Anterior cingulate cortex (tissue), 58 donors: ENCODE data around the gene ERLIN1.

Experiments
- DNase-seq, 58 donors: peaks; one replicate each; lab custom pipeline; 2025; lab: John Stamatoyannopoulos, UW

The ERLIN1 gene

DNA sequence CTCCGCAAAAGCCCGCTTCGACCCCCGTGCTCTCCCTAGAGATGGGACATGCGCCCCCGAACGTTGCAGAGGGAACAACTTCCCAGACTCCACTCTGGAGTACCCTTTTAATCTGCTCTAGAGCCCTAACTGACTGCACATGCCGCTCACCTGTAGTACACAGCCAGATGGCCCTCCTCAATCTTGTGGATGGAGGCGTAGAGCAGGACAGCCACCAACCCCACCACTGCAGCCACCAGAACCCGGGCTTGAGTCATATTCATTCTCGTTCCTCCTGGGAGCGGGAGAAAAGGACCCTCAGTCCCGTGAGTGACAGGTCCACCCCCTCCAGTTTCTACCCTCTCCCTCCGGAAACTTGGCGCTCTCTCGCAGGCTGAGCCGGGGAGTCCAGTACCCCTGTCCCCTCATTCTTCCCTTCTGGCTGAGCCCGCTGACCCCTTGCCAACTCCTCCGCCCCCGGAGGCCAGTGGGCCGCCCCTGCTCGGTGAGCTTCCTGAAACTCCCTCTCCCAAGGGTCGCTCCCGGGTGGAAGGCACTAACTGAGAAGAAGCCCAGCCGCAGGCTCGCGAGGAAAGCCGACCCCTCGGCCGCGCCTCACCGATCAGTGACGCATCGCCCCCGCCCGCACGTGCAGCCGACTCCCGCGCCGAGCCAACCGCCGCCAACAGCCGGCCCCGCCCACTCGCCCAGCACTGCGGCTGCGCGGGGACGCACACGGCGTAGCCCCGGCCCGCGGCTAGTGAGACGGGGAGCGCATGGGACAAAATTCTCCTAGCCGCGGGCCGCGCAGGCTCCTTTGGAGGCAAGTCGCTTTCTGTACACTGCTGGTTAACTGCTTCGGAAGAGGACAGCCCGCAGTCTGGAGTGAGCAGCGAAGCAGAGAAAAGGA, at the start of gene ERLIN1:
Gene ERLIN1 (minus strand): TSS at position 666 of the 889 bp plus-strand sequence. CDS start 403 bp downstream, at position 263.
- peak; percentile 31 to 93 (median 85) for DNase-seq

DNA sequence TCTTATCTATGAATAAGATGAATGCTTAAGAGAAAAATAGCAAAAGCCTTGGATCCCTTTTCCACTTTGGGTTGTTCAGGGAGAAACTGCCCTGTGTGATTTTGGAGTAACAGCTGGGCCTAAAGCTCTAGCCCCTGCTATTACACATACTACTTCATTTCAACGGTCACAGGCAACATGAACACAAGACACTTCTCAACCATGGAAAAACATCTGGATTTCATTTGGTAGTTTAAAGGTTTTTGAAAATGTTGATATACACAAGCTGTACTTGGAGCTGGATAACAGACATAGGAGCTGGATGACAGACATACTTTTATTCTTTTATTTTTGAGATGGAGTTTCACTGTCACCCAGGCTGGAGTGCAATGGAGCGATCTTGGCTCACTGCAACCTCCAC, 46.3 kb upstream of the ERLIN1 start:
- DNase-seq, result no peak

DNA sequence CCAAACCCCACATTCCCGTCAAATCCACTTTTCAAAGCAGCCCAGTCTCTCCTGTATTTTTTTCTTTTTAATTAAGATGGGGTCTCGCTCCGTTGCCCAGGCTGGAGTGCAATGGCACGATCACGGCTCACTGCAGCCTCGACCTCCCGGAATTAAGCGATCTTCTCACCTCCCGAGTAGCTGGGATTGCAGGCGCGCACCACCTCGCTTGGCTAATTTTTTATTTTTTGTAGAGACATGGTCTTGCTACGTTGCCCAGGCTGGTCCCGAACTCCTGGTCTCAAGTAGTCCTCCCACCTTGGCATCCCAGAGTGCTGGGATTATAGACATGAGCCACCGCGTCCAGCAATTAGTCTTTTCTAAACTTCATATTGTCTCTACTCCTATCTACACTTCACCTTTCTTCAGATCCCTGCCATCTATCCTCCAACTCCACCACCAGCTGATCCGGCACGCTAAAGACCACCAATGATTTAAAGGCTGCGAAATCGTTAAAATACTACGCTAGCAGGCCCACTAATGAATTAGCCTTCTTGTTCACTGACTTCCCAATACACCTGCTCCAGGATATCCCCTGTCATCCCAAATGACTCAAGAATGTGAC, 44.1 kb upstream of the ERLIN1 start:
- DNase-seq, result peak in 4 of 58 donors; percentile 14 to 35 (median 23)

DNA sequence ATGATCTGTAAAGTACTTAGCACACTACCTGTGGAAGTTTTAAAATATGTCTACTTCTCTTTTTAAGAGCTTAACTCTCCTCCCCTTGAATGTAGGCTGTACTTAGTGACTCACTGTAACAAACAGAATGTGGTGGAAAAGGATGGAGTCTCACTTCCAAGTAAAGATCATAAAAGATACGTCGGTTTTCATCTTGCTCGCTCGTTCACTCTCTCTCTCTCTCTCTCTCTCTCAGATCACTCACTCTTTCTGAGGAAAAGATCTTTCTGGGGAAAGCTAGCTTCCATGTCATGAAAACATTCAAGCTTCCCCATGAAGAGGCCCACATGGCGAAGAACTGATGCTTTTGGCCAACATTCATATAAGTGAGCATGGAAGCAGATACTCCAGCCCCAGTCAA, 38.0 kb upstream of the ERLIN1 start:
- no peak for DNase-seq

DNA sequence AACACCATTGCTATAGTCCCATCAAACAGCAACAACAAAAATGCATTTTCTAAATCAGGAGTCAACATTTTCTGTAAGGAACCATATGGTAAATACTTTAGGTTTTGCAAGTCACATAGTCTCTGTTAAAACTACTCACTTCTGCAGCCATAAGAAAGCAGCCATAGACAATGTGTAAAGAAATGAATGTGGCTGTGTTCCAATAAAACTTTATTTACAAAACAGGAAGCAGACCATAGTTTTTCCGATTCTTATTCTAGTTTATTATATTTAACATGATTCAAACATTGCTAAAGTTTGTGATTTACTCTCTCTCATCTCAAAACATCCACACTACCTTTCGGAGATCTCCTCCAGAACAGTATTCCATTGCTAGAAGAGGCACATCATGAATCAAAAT, 36.7 kb upstream of the ERLIN1 start:
- no peak for DNase-seq

DNA sequence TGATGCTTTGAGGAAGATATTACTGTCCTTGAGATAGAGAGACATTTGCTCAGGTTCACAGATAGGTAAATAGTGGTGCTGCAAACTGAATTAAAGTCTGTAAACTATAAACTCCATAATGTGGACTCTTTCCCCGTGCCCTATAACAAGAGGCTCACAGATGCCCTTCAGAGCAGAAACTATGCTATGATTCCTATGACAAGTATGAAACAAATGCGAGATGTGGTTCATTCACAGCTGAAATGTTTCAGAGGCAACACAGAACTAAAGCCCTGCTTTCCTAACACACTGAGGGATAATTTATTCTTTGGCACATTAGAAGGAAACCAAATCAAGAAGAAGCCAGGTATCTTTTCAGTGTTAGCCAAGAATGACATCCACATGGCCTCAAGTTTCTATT, 30.2 kb upstream of the ERLIN1 start:
- DNase-seq, result no peak

DNA sequence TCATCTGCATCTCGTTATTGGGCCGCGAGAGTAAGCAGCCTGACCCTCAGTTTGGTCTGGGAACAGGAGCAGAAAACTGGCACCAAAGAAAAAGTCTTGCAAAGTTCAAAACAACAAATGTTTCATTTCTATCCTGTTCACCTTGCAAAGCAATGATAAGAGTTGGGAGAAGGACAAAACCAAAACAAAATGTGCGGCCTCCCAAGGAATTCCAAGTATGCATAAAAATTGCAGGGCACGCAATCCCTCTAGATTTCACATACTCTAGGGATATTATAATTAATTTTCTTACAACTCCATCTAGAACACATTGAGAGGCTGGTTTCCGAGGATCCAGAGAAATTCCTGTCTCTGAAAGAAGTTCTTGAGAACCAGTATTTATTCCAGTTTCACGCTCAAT, 23.5 kb upstream of the ERLIN1 start:
- no peak for DNase-seq

DNA sequence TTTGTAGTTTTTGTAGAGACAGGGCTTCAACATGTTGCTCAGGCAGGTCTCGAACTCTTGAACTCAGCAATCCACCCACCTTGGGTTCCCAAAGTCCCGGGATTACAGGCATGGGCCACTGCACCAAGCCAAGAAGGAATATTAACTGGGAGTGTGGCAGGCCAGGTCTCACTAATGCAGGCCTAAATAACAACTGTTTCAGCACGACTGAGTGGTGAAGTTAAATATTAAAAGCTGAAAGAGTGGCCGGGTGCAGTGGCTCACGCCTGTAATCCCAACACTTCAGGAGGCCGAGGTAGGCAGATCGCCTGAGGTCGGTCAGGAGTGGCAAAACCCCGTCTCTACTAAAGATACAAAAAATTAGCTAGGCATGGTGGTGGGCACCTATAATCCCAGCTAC, 22.4 kb upstream of the ERLIN1 start:
- DNase-seq, result no peak

DNA sequence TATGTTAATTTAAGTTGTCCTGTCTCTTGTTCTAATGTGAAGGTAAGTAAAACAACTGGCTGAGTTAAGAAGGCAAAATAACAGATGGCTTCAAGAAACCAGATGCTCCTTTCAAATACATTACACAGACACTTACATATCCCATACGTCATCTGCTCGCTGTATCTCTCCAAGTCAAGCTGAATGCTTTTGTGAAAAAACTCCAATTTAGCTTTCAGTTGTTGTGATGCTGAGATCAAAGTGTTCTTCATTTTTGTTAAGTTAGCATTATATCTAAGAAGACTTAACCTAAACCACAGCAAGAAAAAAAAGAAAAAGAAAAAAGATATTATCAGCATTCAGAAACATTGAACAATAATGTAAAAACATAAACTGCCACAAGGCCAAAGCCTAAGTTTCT, 18.5 kb upstream of the ERLIN1 start:
- no peak for DNase-seq

DNA sequence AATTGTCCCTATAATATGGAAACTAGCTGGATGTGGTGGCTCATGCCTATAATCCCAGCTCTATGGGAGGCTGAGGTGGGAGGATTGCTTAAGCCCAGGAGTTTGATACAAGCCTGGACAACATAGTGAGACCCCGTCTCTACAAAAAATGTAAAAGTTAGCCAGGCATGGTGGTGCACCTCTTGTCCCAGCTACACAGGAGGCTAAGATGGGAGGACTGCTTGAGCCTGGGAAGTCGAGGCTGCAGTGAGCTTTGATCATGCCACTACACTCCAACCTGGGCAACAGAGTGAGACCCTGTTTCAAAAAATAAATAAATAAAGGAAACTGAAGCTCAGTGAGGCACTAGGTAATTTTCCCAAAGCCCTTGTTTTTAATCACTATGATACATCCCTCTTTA, 15.7 kb upstream of the ERLIN1 start:
- no peak for DNase-seq

DNA sequence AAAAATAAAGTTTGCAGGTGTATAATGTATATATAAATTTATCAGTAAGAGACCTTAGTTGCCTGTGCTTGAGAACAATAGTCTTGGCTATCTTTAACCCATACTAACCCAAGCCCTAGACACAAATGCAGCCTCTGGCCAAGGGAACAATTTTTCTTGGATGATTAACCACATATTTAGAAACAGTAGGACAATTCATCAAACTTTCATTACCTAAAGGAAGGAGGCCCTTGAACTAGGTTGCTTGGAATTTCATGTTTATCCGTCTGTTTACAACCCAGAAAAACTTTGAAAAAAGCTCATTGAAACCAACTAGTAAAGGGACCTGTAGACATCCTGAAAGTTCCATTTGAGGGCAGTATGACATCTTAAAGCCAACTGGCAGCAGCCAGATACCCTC, 8.9 kb upstream of the ERLIN1 start:
- DNase-seq, result no peak

DNA sequence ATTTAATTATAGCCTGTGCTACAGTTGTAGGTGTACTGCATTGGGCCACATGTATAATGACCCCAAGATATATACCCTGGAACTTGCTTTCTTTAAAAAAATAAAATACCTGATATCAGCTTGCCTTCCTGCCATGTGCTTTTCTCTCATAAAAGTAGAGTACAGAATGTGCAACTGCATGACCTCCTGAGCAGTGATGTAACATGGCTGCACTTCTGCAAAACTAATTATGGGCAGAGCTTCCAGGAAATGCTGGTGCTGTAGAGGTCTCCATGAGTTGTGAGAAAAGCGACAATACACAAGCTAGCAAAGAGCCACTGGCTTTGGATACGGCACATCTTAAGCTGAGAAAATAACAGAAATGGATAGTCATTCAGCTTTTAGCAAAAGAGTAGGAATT, 6.5 kb upstream of the ERLIN1 start:
- DNase-seq, result peak in 2 of 58 donors; percentile 0 to 15

DNA sequence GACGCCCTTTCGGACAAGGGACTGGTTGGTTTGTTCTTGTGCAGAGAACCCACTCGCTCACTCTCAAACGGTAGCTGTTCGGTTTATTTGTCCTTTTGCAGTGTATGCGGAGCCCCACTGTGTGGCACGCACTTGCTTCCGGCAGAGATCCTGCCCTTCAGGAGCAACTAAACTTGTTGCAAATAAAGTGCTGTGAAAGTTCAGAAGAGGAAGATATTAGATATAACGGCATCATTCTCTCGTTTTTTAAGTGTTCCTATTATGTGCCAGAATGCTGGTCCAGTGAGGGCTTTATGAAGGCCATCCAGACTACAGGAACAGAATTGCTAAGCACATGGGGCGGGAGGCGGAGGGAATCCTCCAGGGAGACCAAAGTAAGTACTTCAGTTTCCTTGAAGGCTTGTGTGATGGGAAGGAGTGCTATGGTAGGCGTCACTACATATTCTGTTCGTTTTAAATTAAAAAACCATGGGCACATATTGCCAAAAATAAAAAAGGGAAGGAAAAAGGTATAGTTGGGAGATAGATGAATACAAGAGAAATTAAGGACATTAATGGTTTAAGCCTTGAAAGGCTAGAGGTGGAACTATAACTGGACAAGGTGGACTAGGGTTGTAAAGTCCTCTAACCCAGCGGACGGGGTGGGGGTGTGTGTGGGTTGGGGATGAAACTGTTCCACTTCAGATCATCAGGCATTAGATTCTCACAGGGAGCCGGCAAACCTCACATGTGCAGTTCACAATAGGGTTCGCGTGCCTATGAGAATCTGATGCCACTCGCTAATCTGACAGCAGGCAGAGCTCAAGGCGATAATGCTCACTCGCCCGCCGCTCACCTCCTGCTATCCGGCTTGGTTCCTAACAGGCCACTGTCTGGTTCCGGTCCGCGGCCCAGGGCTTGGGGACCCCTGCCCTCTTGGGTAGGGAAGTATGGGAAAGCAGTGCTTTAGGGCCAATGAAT, 704 bp upstream of the ERLIN1 start:
- peak in 10 of 58 donors; percentile 15 to 60 (median 38) for DNase-seq

DNA sequence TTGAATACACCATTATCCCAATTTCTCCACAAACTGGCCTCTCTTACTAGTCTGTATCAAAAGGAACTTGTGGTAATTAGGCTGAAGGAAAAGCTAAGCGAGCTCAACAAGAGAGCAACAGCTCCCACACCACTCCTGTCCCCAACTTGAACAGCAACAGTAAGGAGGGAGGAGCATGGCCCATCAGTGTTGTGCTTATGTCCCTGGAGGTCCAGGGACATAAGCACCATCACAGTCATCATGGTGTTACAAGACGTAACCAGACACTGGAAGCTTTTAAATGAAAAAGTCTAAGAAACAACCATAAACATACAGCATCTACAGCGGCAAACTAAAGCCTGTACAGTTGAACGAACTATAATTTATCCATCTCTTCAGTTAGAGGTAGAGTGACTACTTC, 989 bp downstream of the ERLIN1 start:
- no peak for DNase-seq

DNA sequence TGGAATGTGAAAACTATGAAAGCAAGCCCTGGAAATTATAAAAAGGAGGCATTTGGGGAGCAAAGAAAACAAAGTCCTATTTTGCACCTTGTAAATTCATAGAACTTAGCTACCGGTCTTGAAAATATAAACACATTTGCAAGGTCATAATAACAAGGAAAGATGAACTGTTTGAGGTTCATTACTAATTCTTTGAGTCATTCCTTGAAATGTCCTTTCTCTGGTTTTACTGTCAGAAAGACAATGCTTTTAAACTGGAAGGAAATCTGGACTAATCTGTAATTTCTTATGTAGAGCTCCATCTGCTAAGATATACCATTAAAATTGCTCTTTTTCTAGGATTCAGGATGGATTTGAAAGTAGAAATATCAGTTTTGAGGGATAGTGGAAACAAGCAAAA, 1.4 kb downstream of the ERLIN1 start:
- no peak for DNase-seq

DNA sequence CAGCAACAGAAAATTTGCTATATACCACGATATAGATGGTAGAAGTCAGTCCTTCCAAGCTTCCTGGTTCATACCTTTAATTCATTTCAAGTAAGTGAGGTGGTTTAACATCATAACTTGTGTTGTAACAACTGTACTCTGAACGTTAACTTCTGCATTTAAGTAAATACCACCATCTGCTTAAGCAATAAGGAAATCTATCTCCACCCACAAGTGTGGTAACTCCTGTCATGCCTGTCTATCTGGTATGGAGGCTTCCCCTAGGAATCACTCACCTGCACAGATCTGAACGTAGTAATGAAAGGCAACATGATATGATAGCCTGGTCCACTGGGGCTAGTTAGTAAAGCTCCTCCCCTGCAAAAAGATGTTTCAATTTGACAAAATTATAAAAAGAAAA, 2.3 kb downstream of the ERLIN1 start:
- DNase-seq, result no peak

DNA sequence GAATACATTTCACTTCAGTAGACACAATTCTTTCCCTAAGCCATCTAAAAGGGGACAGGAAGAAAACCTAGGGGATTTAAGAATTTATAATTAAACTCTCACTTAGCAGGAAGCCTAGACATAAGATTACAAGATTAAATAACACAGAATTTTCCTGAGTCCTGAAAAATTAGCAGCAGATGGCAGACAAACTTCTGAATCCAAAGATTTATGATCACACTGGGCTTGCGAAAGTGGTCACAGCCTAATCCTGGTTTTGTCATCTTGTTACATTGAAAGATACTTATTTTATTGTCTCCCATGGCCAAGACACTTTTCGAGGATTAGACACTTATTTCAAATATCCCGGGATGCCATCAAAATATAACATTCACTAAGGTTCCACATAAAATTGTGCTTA, 2.9 kb downstream of the ERLIN1 start:
- DNase-seq, result no peak

DNA sequence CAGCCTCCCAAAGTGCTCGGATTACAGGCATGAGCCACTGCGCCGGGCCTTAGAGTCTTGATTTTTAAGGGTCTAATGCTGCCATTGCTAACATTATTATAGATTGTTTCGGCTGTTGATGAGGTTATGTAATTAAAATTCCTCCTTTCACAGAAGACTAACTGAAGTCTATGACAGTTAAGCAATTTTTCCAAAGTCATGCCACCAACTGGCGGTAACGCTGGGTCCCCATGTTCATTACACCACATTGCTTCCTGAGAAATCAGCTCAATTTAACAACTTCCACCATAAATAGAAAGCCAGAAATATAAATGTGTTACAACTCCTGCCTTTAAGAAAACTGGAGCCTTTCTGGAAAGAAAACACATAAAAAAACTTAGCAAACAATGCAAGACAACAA, 3.5 kb downstream of the ERLIN1 start:
- no peak for DNase-seq

DNA sequence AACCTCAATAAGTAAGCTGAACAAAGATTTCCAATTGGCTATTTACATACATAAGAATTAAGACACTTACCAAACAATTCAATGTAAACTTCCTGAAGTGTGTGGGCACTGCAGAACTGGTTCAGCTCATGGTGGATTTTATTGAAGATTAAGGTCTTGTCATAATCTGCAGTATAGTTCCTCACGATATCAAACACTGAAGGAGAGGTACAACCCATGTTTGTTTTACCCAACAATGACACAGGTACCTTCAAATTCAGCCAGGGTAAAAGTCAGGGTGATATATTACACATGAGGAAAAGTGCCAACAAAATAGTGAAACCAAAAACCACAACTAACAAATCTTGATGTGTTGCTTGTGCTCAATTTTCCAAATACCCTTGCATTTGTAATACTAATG, 10.0 kb downstream of the ERLIN1 start:
- DNase-seq, result no peak

DNA sequence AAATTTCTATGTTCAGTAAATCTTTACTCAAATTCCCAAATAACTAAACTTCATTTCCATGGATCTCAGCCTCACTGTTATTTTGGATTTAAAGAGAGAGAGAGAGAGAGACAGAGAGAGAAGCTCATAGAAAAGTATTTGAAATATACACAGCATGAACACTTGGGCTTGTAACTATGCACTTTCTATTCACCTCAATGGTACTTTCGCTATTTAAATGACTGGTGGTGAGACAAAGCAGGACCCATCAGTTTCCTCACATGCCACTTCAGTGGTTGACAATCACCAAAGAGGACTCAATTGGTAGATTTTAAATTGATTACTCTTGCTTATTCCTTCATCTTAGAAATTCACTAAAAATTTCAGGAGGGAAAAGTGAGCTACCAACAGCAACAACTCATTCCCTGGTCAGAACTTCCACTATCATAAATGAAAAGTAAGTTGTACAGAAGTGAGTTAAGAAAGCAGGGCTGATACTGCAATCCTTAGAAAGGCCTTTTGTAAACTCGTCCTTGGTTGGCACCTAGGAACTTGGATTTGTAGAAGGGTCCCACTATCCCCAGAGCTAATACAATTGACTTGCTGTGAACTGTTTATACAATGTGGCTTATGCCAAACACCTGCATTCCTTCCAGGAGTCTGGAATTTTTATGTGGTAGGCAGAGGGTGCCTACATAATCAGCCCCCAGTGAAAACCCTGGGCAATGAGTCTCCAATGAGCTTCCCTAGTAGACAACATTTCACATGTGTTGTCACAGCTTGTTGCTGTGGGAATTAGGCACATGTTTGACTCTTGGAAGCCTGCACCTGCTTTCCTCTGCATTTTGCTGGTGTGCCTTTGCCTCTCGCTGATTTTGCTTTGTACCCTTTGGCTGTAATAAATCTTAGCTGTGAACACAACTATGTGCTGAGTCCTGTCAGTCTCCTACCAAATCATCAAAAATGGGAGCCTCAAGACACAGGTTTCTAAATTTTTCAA, 10.8 kb downstream of the ERLIN1 start:
- no peak for DNase-seq
